SW480 (cell line): ENCODE measurements around the gene BTBD3.

Experiments used
- DNase-seq: peaks from one replicate; pipeline ENCODE4 v3.0.0-alpha.2; 2016; ENCODE audit warnings: low spot score

The BTBD3 gene

GRCh38 chr20:11917663-11918062 lies at the start of gene BTBD3:
BTBD3 (plus strand) TSS chr20:11917893; CDS start chr20:11918276, 383 bp downstream.
- peak; percentile 73 for DNase-seq

DNA sequence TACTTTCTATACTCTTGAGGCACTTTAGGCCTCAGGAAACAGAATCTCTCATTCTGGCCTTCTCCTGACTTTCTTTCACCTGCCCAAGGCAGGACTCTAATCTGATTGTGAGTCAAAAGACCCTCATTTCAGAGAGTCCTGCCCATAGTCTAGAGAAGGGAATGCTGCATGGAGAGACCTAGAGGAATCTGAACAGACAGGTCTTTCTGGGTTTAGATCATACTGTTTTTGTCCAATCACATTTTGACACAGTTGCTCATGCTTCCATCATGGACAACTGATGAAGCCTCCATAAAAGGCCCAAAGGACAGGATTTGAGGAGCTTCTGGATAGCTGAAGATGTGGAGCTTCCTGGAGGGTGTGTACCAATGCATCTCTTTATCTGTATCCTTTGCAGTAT lies 48.1 kb upstream of the BTBD3 start:
- DNase-seq: no peak

DNA sequence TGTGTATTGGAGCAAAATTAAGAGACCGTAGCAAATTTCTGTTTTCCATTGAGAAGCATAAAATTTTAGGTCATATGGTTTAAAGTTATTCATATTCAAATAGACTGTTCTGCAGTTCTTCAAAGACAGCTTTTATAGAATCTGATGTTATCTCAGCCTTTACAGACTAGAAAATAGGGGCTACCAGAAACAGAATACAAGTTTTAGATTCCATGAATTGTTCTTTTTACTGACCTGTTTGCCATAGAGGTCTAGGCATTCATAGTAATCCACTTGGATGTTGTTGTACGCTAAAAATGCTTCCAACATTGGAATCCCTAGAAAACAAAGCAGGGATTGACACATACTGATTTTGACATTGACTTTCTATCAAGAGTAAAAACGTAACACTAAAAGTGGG lies 47.3 kb upstream of the BTBD3 start:
- no peak for DNase-seq

GRCh38 chr20:11876555-11876954 lies 41.1 kb upstream of the BTBD3 start:
- no peak for DNase-seq

DNA sequence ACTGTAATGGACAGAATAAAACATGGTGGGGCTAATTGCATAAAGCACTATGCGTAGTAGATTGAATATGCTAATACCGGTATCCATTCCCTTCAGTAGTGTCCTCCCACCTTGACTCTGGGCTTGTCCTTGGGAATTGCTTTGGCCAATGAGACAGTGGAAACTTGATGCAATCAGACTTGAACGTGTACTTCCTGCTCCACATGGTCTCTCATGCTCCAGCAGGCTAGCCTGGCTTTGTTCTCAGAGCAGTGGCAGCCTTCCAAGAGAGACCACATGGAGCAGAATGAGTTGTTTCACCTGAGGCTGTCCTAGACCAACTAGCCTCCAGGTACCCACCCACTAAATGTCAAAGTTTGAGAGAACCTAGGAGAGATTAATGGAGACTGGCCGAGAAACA lies 37.0 kb upstream of the BTBD3 start:
- DNase-seq: no peak

GRCh38 chr20:11881449-11881848 lies 36.2 kb upstream of the BTBD3 start:
- no peak for DNase-seq

DNA sequence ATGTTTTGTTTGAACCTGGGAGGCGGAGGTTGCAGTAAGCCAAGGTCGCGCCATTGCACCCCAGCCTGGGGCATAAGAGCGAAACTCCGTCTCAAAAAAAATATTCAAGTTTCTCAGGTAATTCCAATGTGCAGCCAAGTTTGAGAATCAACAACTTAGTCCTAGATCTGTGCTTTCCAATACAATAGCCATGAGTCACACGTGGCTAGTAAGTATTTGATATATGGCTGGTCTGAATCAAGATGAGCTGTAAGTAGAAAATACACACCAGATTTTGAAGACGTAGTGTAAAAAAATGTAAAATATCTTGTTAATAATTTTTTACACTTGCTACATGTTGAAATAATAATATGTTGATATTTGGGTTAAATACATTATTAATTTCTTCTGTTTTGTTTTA lies 35.0 kb upstream of the BTBD3 start:
- no peak for DNase-seq

GRCh38 chr20:11888648-11889047 lies 29.0 kb upstream of the BTBD3 start:
- no peak for DNase-seq

DNA sequence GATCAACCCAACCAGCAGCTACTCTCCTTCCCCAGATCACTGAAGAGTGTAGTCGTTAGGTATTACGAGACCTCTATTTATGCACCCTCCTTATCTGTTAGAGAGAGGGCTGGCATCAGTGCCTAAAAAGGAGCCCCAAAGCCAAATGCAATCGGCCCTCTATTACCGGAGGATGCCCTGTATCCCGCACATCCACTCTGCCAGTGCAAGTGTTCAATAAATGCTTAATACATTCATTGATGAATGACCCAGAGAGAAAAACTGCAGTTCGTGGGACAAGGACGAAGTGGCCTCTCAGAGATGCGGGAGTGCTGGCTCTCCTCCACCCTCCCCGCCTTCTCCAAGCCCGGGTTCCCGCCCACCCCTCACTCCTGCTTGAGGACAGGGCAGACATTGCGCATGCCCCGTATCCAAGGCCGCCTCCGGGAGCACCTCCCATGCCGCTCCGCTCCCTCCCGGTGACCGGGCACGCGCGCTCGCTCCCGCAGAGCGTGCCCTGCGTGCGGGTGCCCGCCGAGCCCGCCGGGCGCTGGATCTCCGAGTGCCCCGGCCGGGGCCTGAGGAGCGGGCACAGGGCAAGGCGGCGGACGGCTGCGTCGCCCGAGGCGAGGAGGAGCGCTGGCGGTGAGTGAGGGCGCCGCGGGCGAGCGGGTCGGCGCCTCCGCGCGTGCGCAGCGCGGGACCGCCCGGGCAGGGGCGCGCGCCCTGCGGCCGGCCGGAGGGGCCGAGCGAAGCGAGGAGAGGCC lies 27.2 kb upstream of the BTBD3 start:
- DNase-seq: peak; percentile 89

DNA sequence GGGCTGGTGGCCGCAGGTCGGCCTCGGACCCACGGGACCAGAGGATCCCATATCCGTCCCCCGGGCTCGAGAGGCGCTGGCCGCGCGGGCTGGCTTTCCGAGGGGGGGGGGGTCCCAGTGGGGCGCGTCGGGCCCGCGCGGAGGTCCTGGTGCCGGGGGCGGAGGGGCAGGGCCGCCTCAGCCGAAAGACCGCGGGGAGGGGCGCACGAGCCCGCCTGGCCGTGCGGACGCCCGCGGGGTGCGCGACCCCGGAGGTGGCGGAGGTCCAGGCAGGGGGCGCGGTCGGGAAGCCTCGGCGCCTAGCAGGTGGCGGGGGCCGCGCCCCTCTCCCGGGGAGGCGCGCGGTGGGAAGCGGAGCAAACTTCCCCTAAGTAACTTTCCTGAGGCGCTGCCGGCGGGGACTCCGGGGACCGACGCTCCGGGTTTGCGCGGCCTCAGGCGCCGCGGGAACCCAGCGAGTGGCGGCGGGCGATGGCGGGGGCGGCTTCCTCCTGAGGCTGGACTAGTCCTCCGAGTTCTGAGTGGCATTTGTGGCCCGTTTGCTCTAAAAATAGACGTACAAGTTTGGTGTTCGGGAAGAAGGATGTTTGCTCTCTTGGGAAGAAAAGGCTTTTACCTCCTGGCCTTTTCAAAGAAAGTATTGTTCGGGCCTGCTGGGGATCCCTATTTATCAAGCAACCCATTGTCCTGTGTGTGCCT lies 26.5 kb upstream of the BTBD3 start:
- peak; percentile 64 for DNase-seq

DNA sequence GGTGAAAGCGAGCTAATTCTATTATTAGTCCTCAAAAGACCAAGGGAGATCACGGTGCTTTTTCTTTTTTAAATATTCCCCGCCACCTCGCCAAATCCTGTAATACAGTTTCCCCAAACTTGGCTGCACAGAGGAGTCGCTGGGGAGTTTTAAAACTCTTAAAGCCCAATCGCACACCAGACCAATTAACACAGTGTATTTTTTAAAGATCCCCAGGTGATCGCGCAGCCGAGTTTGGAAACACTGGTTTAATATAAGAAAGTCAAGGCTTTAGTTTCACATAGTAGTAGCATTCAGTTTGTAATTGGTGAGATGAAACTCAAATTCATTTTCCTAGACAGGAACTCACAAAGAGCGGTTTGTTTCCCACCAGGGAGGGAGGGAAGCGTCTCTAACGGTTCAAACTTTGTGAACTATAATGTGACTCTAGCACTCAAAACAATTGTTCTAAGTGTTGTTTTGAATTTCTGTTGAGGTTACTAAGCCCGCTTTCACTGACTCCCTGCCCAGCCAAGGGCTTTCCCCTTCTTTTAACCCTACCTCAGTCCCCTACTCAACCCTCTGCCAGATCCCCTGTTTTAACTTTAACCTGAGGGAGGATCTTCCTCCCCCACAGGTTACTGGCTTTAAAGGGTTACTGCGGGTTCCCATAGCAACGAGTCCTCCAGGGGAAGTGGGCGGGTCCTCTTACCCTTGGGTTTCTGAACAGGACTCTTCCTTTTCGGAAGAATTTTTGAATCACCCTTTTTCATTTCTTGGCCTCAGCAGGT lies 25.7 kb upstream of the BTBD3 start:
- DNase-seq: peak; percentile 85

DNA sequence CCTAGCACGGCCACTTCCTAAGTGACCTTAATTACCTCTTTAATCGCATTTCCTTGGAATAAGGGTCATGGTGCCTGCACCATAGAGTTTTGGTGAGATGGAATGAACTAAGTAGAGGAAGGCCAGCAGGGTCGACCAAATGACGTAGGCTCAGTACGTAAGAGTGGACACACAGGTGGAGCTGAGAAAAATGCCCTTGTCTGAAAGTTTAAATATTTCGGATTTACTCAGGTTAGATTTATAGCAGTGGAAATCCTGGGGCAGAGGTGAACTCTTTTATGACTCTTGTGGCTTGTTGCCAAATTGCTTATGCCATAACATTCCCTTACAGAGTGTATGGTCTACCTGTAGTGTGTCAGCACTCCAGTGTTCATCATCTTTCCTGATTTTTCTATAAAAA lies 23.6 kb upstream of the BTBD3 start:
- peak; percentile 50 for DNase-seq

DNA sequence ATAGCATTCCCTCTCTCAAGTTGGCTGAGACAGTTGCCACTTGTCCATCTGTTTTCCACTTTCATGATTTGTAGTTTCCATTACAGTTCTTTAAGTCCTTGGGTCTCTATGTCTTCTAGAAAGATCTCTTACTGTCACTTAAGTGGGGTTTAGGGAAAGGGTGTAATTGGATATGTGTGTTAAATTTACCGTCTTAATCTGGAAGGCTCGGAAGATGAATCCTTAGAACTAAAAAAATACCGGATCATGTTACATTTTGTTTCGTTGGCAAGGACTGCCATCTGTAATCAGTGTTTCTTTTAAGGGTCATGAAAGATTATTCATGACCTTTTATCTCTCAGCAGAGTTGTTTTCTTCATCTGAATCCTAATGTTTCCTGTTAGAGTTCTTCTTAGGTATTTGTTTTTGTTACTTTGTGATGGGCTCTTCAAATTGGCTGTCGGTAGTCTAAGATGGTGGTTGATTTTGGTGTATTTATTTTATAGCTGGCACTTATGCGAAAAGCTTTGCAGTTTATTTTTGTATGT lies 21.8 kb upstream of the BTBD3 start:
- no peak for DNase-seq

- DNase-seq: peak; percentile 83
These were observed 16.6 kb upstream of the BTBD3 start for GRCh38 chr20:11901127-11901526.

GRCh38 chr20:11902285-11902697 lies 15.4 kb upstream of the BTBD3 start:
- DNase-seq: peak; percentile 42

GRCh38 chr20:11905460-11906179 lies 12.1 kb upstream of the BTBD3 start:
- DNase-seq: no peak

GRCh38 chr20:11906626-11907480 lies 10.8 kb upstream of the BTBD3 start:
- DNase-seq: peak; percentile 74

- DNase-seq: no peak
These were observed 10.1 kb upstream of the BTBD3 start for GRCh38 chr20:11907621-11908020.

DNA sequence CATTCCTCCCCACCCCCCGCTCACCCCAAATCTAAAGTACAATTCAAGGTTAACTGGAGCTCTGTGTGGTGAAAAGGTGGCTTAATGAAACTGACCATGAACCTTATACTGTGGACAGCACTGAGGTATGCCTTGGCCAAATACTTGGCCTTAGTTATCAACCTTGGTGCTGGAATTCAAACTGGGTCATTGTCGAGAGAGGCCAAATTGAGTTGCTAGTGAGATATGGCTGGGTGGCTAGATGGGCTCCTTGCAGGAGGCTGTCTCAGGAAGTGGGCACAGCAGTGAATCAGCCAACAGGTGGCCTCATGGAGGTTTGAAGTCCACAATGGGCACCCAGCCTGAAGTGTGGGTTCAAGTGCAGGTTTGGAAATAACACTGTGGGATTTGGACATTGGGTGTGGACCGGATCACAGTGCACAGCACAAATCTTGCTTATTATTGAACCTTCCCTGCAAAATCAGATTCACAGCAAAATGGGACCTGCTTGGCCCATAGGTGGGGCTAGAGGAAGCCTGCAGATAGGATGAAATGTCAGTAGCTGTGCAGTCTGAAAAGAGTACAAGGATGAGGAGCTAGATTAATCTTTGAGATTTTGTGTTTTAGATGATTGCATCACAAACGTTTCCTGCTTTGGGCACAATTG lies 5.6 kb upstream of the BTBD3 start:
- DNase-seq: no peak

- DNase-seq: no peak
These were observed 4.9 kb upstream of the BTBD3 start for GRCh38 chr20:11912659-11913415.
